Adrenal gland (tissue), 12 donors: ENCODE measurements around the gene FAM118B. TPM values are rescaled to one million over a fixed set of nuclear protein-coding genes. Genes with fewer than 3 reads are reported as not detected.

ENCODE experiments used
- DNase-seq, 7 donors: peaks; one replicate each; pipeline ENCODE4 v3.0.0-alpha.2; 2019 to 2020
- H3K27ac ChIP-seq, 5 donors: fragments of 200-600 bp; sonication (generic) in 4 of 5; 1 replicate in 3 of 5; 2 replicates in 2 of 5; pipeline versions ENCODE4 v1.5.1 to v1.8.0; 2016 to 2020; ENCODE audit warnings: mild to moderate bottlenecking in 1 of 5
- H3K27me3 ChIP-seq: fragments of 200-600 bp; 2 replicates; pipeline ENCODE4 v1.8.0; 2021
- H3K36me3 ChIP-seq, 2 donors: fragments of 200-600 bp; replicated peaks in 1 of 2; 1 replicate in 1 of 2; 2 replicates in 1 of 2; pipeline versions ENCODE4 v1.5.1 to v1.8.0; 2018 to 2022
- H3K4me1 ChIP-seq, 2 donors: fragments of 200-600 bp; replicated peaks in 1 of 2; 1 replicate in 1 of 2; 2 replicates in 1 of 2; pipeline versions ENCODE4 v1.5.1 to v1.8.0; 2018 to 2021
- H3K4me3 ChIP-seq, 4 donors: fragments of 200-600 bp; sonication (generic) in 3 of 4; one replicate each; pipeline ENCODE4 v1.5.1; 2016 to 2018
- H3K9me3 ChIP-seq, 3 donors: fragments of 200-600 bp; sonication (generic) in 1 of 3; replicated peaks in 1 of 3; 1 replicate in 2 of 3; 2 replicates in 1 of 3; pipeline versions ENCODE4 v1.5.1 to v1.8.0; 2016 to 2021
- POLR2A ChIP-seq, 2 donors: fragments of 450-650 bp; IDR thresholded peaks; one replicate each; pipeline ENCODE4 v1.6.1; 2017; ENCODE audit warnings: antibody characterized with exemption in 2 of 2, mild to moderate bottlenecking in 2 of 2, moderate library complexity in 1 of 2
- WGBS, 4 donors: extraction: QIAGEN DNeasy Blood & Tissue Kit in 2 of 4; methylation state at CpG; one replicate each; pipeline versions ENCODE4 v1.1.5 to v1.1.7; 2013 to 2017; 5-methylcytosine and 5-hydroxymethylcytosine counted together
- intact Hi-C, 2 donors: fragments of 100-400 bp; cut with DNase I; formaldehyde crosslinking; loops; one replicate each; pipeline versions ENCODE4 v1.14.1 to v1.15.0; 2022 to 2023
- polyA plus RNA-seq, 3 donors: library from polyadenylated mRNA; stranded (reverse); fragments of 200-250 nt in 2 of 3; fragments of 350-450 nt in 1 of 3; fragmentation: Illumina TruSeq in 1 of 3; extraction: RNeasy Lipid Tissue Mini Kit (QIAGEN cat#74804) in 1 of 3; gene quantifications; one replicate each; pipeline ENCODE4 v1.2.3, GENCODE V29; 2013 to 2014
- total RNA-seq, 9 donors: library from RNA; depleted of rRNA in 4 of 9; stranded (reverse); fragments of >200 nt in 4 of 9; fragments of 120-200 nt in 1 of 9; fragmentation: NEBNext Ultra II Directional in 1 of 9; extraction: Animal tissue kit (Norgen Biotek cat#: 25700) in 1 of 9; gene quantifications; one replicate each; pipeline versions ENCODE4 v1.1.0 to v1.2.4, GENCODE V29; 2013 to 2023
- TF ChIP-seq, protein P1 (sequence below), 6 experiments: fragments of 450-650 bp in 4 of 6; fragments of 200-600 bp in 2 of 6; sonication (generic) in 1 of 6; IDR thresholded peaks; 1 replicate in 5 of 6; 2 replicates in 1 of 6; pipeline versions ENCODE4 v1.5.1 to v1.8.0; 2016 to 2021; ENCODE audit warnings: antibody characterized with exemption in 6 of 6, mild to moderate bottlenecking in 2 of 6, moderate library complexity in 1 of 6
- donor health status: healthy with polysubstance abuse.
- donor health status: Bipolar disorder and iron deficiency.
- donor health status: DM: yes; HTN: yes; CAD: no.
- donor health status: DM: no; HTN: no; CAD: no.
- donor health status: DM: no; HTN: no; CAD: no.
- donor health status: DM: yes; HTN: yes; CAD: no.

FAM118B gene
- total and polyA plus RNA-seq, 12 donors = 5.8 to 26.6 (median 16.6) TPM

DNA sequence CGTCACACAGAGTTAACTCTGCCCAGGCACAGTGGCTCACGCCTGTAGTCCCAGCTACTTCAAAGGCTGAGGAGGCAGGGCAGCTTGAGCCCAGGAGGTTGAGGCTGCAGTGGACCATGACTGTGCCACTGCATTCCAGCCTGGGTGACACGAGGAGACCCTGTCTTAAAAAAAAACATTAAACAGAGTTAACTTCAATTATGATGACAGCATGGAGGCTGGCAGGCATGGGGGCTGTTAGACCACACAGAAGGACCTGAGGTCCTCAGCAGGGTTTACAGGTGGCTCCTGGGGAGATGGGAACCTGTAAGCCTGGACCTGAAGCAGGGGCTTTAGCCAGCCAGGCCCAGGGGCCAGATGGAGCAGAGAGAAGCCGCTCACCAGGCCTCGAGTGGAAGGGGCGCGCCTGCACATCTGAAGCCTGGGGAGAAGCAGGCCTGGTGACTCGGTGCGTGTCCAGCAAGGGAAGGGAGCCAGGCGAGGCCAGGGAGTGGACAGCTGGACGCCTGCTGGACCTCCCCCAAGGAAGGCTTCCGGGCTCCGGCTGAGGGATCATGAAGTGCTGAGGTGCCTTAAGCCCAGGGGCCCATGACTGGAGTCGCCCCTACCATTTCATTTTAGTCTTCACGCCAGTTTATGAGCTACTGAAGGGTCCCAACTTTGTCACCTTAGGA is 25.4 kb upstream of the FAM118B start:
- WGBS, 4 donors = 79 to 97% (median 84%) methylated on average over 5 to 15 of the region's 15 CpGs
- H3K4me3 ChIP-seq = no peak overlapping the region
- H3K36me3 ChIP-seq = no peaks in the 10 kb centered on the region
- no peaks in the 10 kb centered on the region for H3K27me3 ChIP-seq
- no peaks in the 10 kb centered on the region for H3K4me1 ChIP-seq
- no peaks in the 10 kb centered on the region for H3K9me3 ChIP-seq
- DNase-seq = no peak
- H3K27ac ChIP-seq = no peak overlapping the region
- intact Hi-C loops = loop anchor here in 1 of 2 donors (10.0 kb wide), 1 partner anchor 241 kb away; the partner anchor contains the start of gene VSIG10L2
- TF ChIP-seq, protein P1, sequence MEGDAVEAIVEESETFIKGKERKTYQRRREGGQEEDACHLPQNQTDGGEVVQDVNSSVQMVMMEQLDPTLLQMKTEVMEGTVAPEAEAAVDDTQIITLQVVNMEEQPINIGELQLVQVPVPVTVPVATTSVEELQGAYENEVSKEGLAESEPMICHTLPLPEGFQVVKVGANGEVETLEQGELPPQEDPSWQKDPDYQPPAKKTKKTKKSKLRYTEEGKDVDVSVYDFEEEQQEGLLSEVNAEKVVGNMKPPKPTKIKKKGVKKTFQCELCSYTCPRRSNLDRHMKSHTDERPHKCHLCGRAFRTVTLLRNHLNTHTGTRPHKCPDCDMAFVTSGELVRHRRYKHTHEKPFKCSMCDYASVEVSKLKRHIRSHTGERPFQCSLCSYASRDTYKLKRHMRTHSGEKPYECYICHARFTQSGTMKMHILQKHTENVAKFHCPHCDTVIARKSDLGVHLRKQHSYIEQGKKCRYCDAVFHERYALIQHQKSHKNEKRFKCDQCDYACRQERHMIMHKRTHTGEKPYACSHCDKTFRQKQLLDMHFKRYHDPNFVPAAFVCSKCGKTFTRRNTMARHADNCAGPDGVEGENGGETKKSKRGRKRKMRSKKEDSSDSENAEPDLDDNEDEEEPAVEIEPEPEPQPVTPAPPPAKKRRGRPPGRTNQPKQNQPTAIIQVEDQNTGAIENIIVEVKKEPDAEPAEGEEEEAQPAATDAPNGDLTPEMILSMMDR (IDR thresholded peaks at IDR 0.05) = no peak
- no peak for TF ChIP-seq POLR2A (IDR thresholded peaks at IDR 0.05)

DNA sequence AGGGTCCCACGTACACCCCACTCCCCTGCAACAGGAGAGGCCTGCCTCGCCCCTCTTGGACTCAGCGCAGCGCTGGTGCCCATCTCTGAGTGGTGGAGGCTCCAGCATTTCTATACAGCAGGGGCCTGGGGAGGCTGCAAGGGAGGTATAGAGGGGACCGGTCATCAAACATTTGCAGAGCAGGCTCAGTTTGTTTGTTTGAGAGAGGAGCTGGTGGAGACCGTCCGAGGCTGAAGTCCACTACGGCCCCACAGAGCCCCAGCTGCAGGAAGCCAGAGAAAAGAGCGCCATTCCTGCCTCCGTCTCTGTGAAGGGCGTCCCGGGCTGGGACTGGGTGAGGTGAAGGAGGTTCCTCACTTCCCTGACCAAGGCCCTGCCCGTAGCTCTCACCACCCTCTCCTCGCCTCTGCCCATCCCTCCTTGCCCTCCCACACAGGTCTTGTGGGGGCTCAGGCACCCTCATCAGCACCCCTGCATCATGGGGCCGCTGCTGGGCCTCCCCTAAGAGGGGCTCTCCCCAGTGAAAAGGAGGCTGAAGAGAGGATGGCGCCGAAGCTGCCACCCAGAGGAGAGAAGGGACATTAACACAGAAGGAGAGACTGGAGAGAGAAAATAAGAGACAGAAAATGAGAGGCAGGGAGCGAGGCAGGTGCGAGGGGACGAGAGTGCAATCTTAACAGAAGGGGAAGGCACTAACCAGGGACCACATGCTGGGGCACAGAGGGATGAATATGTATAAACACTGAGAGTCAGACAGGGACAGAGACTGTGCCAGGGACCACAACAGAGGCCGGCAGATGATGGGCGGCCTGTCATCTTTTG is 24.7 kb upstream of the FAM118B start:
- 76 to 93% (median 88%) methylated on average over 20 to 22 of the region's 22 CpGs for WGBS, 4 donors

DNA sequence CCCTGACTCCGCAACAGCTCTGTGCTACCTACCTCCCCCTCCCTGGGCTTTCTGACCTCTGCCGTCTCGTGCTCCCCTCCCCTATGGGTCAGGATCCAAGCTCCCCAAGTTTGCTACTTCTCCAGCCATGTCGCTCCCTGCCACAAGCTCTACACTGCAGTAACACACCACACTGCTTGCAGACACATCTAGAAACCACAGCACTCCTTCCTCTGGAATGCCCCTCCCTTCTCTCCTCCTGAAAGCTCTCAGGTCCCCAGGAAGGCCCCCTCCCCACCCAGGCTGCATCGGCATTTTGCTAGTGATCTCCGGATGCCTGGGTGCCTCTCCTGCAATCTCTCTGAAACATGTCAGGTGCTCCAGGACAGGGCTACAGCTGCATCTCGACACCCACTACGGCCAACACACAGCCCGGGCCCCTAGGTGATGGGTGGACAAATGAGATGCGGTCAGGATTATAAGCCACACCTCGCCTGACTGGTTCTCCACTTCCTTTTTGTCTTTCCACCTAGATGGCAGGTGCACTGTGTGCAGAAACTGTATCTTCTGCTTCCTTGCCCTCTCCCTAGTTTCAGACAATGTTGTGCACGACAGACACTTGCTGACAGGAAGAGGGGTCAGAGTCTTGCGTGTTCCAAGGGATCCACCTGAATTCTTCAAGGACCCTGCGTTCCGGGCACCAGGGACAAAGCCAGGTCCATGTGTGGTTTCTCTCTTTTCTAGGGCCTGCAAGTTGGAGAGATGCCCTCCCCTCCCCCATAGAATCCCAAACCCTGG is 23.1 kb upstream of the FAM118B start:
- WGBS, 4 donors = 83 to 92% (median 87%) methylated on average over 14 to 15 of the region's 15 CpGs
- intact Hi-C loops = loop anchor here in 1 of 2 donors (10.0 kb wide), 1 partner anchor 244 kb away; the partner anchor contains the start of gene VSIG10L2
- no peaks in the 10 kb centered on the region for H3K4me1 ChIP-seq

More for the DNA sequence above, 24.7 kb upstream of the FAM118B start:
- H3K9me3 ChIP-seq = no peaks in the 10 kb centered on the region
- H3K36me3 ChIP-seq = no peaks in the 10 kb centered on the region
- no peaks in the 10 kb centered on the region for H3K27me3 ChIP-seq
- no peak overlapping the region for H3K27ac ChIP-seq
- TF ChIP-seq, protein P1 (IDR thresholded peaks at IDR 0.05) = no peak
- TF ChIP-seq POLR2A (IDR thresholded peaks at IDR 0.05) = no peak
- DNase-seq = no peak
- intact Hi-C loops = loop anchor here in 1 of 2 donors (10.0 kb wide), 1 partner anchor 242 kb away; the partner anchor contains the start of gene VSIG10L2
- H3K4me3 ChIP-seq = no peak overlapping the region
- H3K4me1 ChIP-seq = no peaks in the 10 kb centered on the region

More for the DNA sequence above, 23.1 kb upstream of the FAM118B start:
- TF ChIP-seq, protein P1 (IDR thresholded peaks at IDR 0.05) = no peak
- no peak for TF ChIP-seq POLR2A (IDR thresholded peaks at IDR 0.05)
- Histone ChIP-seq H3K4me3 (no peak overlapping the region), H3K27ac (no peak overlapping the region), H3K27me3 (no peaks in the 10 kb centered on the region), H3K9me3 (no peaks in the 10 kb centered on the region), H3K36me3 (no peaks in the 10 kb centered on the region)
- no peak for DNase-seq
